Measurements from ENCODE around the gene PDPN.
A peak's percentile ranks its signal among the peaks of the same experiment; 100 is the strongest.

Gene PDPN

GRCh38 chr1:13581446-13581845, 2.2 kb upstream of the PDPN start:
- DNase-seq, result no peak

- no peak for DNase-seq
These were observed 754 bp upstream of the PDPN start for GRCh38 chr1:13582713-13583443.

- peak; percentile 41 for DNase-seq
These were observed 547 bp downstream of the PDPN start for GRCh38 chr1:13583966-13584791.

- DNase-seq, result no peak
These were observed 1.4 kb downstream of the PDPN start for GRCh38 chr1:13584876-13585611.

- DNase-seq, result no peak
These were observed 2.0 kb downstream of the PDPN start for GRCh38 chr1:13585612-13585991.

GRCh38 chr1:13586001-13586400, 2.4 kb downstream of the PDPN start:
- no peak for DNase-seq

GRCh38 chr1:13587256-13588030, 3.8 kb downstream of the PDPN start:
- peak; percentile 32 for DNase-seq

GRCh38 chr1:13588946-13589796, 5.5 kb downstream of the PDPN start:
- DNase-seq, result no peak

- DNase-seq, result no peak
These were observed 6.9 kb downstream of the PDPN start for GRCh38 chr1:13590486-13590885.

GRCh38 chr1:13593511-13594131, 10.0 kb downstream of the PDPN start:
- peak; percentile 78 for DNase-seq

GRCh38 chr1:13595411-13595810, 11.8 kb downstream of the PDPN start:
- DNase-seq, result no peak

- no peak for DNase-seq
These were observed 13.5 kb downstream of the PDPN start for GRCh38 chr1:13597166-13597565.

- DNase-seq, result no peak
These were observed 17.3 kb downstream of the PDPN start for GRCh38 chr1:13600762-13601453.

GRCh38 chr1:13604176-13604575, 20.5 kb downstream of the PDPN start:
- DNase-seq, result no peak

GRCh38 chr1:13604721-13605120, 21.1 kb downstream of the PDPN start:
- no peak for DNase-seq

GRCh38 chr1:13605159-13605558, 21.5 kb downstream of the PDPN start:
- peak; percentile 62 for DNase-seq

- DNase-seq, result no peak
These were observed 23.4 kb downstream of the PDPN start for GRCh38 chr1:13607002-13607401.

- DNase-seq, result peak; percentile 5
These were observed 32.6 kb downstream of the PDPN start for GRCh38 chr1:13616234-13616633.

- DNase-seq, result no peak
These were observed 33.5 kb downstream of the PDPN start for GRCh38 chr1:13617108-13617507.

GRCh38 chr1:13617773-13618172, 34.1 kb downstream of the PDPN start:
- DNase-seq, result no peak

GRCh38 chr1:13618483-13618882, 34.9 kb downstream of the PDPN start:
- no peak for DNase-seq
